Hepatocyte (in vitro differentiated cells): ENCODE measurements around the gene HDDC3.

Experiments used
- EZH2 ChIP-seq: fragments of 200-600 bp; sonication (generic); IDR thresholded peaks from 2 replicates; pipeline ENCODE4 v1.6.1; 2016; ENCODE audit warnings: antibody characterized with exemption, mild to moderate bottlenecking, borderline replicate concordance
- TF ChIP-seq, protein P1 (sequence below): fragments of 200-600 bp; sonication (generic); IDR thresholded peaks from 2 replicates; pipeline ENCODE4 v1.5.1; 2016; ENCODE audit warnings: antibody characterized with exemption, mild to moderate bottlenecking; ENCODE audit not compliant: poor library complexity

DNA sequence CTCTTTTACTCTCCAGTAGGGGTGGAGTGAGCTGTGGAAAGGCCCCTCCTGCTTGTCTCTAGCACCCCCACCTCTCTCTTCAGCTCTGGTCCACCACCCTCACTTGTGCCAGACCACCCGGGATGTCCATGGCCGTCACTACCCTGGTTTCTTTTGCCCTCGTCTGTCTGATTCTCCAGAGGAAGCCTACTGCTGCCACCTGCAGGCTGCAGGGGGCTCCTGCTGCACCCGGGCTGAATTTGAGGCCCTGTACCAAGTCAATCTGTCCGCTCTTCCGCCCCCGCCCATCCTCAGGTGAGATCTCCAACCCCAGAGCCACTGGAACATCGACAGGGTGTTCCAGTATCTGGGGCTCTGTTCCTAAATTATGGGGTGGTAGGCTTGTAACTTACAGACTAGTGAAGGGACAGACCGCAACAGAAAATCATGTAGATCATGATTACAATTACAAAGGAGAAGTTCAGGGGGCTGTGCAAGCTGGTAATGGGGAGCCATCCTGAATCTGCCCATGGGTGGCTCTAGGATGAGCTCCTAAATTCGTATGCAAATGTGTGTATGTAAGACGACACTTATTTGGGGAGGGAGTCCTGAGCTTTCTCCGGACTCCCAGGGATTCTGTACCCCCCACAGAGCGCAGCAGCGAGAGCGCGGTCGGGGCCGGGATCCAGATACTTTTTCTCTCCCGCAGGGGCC is 2.1 kb upstream of the HDDC3 start:
- TF ChIP-seq, protein P1, sequence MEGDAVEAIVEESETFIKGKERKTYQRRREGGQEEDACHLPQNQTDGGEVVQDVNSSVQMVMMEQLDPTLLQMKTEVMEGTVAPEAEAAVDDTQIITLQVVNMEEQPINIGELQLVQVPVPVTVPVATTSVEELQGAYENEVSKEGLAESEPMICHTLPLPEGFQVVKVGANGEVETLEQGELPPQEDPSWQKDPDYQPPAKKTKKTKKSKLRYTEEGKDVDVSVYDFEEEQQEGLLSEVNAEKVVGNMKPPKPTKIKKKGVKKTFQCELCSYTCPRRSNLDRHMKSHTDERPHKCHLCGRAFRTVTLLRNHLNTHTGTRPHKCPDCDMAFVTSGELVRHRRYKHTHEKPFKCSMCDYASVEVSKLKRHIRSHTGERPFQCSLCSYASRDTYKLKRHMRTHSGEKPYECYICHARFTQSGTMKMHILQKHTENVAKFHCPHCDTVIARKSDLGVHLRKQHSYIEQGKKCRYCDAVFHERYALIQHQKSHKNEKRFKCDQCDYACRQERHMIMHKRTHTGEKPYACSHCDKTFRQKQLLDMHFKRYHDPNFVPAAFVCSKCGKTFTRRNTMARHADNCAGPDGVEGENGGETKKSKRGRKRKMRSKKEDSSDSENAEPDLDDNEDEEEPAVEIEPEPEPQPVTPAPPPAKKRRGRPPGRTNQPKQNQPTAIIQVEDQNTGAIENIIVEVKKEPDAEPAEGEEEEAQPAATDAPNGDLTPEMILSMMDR = peak; percentile 88
- TF ChIP-seq EZH2 = no peak
